MV-4-11 (cell line): Measurements from ENCODE around the gene AGAP1.
"Not testable (repeated sequence)": the region's sequence is repeated elsewhere in the genome, so short reads cannot be mapped to it uniquely, and the experiment has no call there.

Experiments used
- DNase-seq: peaks from one replicate; lab custom pipeline; 2025; lab: John Stamatoyannopoulos, UW

Gene AGAP1

DNA sequence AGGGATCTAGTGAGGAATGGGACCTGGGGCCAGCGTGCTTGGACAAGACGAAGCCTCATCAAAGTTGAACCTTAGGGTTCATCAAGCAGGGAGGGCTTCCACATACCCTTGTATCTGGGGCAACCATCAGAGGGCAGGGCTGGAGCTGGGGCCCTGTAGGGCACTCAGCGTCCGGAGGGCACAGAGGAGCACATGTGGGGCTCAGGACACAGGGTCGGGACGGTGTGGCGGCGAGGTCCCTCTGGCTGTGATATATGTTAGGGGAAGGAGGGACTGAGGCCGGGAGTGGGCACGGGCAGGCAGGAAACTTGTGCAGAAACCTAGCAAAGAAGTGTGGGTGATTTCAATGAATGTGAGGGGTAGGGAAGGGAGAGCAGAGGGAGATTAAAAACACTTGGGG is 244.0 kb downstream of the AGAP1 start:
- DNase-seq: no peak

DNA sequence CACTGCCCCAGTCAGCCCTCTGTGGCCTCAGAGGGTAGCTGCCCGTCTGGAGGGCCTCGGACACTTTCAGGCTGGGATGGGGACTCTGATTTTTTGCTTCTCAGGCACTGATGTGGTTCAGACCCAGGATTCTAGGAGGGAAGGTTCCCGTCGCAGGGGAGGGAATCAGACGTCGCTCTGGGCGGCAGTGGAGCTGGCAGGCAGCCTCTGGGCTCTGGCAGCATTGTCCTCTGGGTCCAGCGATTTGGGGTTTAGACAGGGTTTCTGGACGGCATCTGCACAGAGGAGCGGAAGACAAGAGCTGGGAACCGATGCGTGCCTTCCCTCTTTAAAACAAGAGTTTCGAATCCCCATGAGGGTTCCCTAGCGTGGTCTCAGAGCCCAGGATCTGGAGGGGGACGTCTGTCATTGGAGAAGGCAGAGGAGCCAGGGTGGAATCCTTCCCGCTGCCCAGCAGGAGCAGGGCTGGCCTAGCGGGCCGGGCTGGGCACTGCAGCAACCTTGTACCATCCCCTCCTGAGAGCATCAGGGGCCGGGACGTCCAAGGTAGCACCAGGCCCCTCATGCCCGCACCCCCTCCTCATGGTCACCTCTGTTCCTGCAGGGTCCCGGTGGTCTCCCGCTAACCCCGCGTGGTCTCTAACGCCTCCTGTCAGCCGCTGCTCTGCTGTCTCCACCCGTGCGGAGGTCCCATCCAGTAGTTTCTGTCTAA is 246.0 kb downstream of the AGAP1 start:
- no peak for DNase-seq

DNA sequence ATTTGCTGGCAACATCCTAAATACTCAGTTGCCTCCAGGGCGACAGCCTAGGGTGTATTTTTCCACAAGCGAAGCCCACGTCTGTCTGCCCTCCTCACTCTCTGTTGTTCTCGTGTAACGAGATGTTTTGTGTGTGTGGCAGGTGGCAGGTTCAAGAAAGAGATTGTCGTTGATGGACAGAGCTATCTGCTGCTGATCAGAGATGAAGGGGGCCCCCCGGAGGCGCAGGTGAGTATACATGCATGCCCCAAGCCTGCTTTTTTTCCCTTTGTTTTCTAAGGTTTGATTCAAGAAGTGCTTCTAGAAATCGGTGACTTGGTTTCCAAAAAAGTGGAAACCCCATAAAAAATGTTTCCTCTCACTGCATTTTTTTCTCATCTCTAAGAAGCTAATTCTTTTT is 247.0 kb downstream of the AGAP1 start:
- no peak for DNase-seq

DNA sequence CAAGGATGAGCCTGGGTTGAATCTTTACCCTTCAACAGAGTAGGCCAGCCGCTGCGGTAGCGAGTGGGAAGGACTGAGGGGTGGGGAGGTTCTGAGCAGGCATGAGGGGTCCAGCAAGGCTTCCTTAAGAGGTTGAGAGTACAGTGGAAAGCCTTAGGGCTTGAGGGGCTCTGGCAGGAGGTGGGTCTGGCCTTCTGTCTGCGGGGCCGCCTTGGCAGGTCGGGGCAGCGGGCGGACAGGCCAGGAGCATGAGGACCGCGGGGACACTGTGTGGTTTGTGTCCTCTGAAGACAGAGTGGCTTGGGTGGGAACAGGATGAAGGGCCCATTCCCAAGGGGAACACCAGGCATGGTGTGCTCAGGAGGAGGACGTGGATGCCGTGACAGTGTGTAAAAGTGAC is 250.3 kb downstream of the AGAP1 start:
- no peak for DNase-seq

DNA sequence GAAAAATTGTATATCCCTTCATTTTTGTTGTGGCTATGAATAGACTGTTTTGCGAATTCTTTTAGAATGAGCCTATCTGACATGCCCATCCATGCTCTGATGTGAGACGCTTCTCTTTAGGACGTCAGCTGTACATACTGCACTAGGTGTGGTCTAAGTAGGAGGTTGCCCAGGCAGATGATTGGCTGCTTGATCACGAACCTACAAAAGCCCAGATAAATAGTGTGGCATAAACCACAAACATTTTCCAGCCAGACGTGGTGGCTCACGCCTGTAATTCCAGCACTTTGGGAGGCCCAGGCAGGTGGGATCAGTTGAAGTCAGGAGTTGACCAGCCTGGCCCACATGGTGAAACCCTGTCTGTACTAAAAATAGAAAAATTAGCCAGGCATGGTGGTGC is 251.8 kb downstream of the AGAP1 start:
- DNase-seq: no peak

DNA sequence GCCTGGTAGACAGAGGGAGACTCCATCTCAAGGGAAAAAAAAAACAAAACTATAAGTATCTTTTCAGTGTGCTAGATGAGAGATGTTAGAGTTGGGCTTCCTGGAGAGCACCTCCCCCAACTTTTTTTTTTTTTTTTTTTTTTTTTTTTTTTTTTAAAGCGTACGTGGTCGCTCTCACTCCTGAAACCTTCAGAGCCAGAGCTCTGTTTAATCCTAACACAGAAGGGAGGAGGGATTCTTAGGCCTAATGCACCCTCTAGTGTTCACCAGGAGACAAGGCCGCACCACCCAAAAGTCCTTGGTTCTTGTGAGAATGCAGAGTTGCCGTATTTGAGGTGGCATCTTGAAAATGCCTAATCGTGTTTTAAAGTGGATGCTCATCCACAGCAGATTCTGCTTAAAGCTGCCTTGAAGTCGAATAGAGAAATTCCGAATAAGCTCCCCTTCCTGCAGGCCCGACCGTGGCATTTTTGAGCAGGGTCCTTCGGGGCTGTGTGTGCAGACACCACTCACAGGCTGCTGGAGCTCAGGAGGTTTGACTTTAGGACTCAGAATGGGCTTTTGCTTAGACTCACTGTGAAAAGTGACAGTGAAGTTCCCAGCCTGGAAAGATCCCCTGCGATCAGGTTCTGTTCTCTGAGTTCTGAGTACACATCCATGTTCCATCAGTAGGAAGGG is 252.6 kb downstream of the AGAP1 start:
- peak; percentile 32 for DNase-seq

DNA sequence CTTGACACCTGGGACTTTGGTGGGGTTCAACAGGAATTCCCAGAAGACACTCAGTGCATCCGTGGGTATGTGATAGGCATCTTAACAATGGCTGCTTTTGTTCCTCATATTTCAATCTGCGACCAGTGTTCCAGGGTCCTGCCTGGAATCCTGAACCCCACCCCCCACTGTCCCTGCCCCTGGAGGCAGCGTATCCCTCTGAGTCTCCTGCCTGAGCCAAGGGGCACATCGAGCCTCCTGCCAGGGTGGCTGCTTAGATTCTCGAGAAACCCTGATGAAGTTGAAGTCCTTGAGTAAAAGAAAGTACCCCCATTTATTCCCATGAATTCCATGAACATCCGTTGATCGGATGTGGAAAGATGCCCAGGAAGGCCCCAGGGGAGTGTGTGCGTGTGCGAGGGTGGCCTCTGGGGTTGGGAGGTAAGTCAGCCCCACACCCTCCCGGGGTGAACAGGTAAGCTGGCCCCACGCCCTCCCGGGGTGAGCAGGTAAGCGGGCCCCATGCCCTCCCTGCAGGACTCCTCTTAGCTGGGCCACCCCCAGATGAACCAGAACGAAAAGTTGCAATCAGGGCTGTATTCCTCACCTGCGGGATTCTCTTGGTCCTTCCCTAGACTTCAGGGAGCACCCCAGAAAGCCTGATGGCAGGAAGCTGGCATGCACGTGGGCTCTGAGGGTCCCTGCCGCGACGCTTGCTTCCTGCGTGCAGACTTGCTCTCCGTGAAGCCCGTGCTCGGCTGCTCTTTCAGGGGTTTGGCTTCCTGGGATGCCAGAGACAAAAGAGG is 253.3 kb downstream of the AGAP1 start:
- DNase-seq: no peak

DNA sequence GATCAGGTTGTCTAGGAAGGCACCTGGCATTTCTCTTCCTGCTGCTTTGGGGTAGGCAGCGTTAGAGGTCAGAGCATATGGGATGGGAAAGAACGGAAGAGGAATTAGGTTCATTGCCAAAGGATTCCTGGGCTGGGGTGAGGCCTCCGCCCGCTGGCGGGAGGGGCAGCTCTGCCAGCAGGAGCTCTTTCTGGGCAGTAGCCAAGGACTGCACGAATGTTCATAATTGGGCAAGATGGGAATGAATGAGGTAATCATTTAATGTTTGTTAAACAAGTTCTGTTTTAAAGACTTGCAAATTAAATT is 253.9 kb downstream of the AGAP1 start:
- DNase-seq: no peak

DNA sequence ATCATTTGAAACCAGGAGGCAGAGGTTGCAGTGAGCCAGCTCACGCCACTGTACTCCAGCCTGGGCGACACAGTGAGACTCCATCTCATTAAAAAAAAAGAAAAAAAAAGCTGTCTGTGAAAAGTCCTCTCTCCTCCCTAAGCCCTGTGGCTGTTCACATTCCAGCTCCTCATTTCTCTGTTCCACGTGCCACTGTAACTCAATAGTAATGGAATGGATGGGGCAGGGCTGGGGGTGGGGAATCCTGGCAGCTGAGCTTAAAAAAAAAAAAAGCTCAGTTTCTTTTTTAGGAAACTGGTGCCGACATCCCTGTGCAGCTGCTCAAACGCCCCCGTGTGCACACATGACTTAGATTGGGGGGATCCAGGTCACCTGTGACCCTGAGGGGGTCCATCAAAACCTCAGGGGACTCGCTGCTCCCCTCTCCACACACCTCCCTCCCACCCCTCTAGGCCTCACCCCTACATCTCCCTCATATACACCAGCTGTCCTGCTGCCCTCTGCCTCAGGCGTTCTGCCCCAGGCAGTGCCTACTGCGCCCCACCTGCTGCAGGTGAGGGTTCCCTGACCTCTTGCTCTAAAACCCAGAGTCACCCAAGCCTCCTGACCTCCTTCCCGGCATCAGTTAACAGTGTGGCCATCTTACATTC is 255.4 kb downstream of the AGAP1 start:
- DNase-seq: no peak

DNA sequence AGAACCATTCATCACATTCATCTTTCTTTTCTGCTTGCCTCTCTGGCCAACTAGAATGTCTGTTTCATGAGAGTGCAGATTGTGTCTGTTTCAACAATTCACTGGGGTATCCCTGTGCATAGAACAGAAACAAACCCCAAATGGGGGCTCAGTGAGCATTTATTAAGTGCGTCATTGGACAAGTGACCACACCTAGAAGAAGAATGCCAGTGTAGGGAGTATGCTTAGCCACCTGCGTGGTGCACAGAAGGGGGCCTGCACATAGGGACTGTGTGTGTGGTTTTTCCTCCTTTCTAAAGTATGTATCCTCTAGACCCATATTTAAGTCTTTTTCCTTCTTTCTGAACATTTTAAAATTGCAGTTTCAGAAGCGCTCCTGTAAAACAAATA is 255.9 kb downstream of the AGAP1 start:
- no peak for DNase-seq

DNA sequence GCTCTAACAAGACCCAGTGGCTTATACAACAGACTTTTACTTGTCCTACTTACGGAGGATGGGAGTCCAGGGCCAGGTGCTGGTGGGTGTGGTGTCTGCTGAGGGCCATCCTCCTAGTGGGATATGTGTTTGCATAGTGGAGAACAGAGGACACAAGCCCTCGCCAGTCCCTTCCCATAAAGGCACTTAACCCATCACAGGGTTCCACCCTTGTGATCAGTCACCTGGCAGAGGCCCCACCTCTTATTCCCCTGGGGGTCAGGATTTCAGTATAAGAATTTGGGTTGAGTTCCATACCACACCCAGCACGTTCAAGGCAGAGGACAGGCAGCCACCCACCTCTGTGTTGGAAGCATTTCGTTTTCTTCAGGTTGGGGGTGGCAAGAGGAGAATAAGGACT is 259.0 kb downstream of the AGAP1 start:
- no peak for DNase-seq

DNA sequence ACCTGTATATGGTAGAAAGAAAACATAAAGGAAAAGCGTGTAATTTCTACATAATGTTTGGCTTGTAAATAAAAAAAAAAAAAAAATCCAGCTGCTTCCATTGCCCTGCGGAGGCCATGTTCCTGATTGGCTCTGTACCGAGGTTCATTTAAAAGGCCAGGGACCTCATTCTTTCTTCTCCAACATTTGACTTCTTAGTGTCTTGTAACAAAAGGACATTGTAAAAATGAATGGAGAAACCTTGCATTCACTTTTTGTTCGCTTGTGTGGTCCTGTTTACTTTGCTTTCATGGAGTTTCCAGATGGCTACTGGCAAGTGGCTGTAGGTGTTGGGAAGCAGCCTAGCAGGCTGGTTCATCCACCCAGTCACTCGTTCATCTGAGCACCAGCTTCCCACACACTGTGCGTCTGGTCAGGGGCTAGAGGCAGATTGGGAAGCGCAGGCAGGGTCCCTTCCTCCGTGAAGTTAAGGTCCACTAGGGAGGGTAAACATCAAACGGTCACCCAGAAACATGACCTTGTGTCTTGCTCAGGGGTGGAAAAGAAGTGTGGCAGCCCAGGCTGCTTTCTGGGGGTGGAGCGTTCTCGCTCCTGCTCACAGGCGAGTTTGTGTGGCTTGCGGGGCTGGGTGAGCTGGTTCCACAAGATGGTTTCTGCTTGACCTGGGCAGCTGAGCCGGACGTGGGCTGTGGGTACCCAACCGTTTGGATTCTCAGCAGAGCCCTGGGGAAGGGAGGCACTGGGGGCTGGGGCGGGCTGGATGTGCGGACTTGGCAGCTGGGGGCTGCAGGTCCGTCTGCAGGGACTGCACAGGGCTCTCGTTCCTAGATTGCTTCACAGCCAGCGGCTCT is 260.7 kb downstream of the AGAP1 start:
- DNase-seq: no peak

DNA sequence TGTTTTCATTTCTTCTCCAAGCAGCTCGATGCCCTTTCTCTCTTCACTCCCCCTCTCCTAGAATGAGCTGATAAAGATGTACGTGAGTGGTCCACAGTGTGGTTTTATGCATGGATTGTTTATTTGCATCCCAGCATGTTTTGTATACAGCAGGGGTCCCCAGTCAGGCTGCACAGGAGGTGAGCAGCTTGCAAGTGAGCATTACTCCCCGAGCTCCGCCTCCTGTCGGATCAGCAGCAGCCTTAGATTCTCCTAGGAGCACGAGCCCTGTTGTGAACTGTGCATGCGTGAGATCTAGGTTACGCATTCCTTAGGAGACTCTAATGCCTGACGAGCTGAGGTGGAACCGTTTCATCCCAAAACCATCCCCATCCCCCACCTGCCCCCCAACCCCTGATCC is 262.6 kb downstream of the AGAP1 start:
- DNase-seq: no peak

DNA sequence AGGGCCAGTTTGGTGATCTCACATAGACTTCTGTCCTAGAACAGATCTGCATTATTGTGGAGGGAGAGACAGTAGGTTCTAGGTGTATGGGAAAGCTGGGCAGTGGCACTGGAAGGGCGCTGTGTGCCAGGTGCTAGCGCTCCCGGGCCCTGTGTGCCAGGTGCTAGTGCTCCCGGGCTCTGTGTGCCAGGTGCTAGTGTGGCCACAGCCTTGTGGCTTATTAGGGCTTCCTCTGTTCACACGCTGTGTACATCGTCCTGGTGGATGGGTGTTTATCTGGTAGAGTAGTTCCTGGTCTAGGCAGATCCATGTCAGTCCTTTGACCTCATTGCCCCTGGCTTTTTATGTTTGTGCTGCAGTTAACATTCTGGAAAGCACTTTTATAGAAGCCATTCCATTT is 263.4 kb downstream of the AGAP1 start:
- no peak for DNase-seq

DNA sequence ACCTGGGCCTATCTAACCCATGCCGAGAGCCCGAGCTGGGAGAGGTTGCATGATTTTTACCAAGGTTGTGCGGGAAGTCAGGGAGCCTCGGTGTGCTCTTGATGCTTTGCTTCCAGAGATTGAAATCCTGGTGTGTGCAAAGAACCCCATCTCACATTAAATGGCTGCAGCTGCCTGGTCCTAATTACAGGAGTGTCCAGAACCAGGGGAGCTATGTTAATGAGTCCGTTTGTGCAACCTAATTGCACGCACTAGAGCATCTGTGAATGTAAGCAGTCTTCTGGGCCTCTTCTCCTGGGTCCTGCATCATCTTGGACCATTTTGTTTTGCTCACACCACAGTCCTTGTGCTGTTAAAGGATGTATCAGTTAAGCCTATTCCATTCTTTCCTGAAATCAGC is 263.8 kb downstream of the AGAP1 start:
- no peak for DNase-seq

DNA sequence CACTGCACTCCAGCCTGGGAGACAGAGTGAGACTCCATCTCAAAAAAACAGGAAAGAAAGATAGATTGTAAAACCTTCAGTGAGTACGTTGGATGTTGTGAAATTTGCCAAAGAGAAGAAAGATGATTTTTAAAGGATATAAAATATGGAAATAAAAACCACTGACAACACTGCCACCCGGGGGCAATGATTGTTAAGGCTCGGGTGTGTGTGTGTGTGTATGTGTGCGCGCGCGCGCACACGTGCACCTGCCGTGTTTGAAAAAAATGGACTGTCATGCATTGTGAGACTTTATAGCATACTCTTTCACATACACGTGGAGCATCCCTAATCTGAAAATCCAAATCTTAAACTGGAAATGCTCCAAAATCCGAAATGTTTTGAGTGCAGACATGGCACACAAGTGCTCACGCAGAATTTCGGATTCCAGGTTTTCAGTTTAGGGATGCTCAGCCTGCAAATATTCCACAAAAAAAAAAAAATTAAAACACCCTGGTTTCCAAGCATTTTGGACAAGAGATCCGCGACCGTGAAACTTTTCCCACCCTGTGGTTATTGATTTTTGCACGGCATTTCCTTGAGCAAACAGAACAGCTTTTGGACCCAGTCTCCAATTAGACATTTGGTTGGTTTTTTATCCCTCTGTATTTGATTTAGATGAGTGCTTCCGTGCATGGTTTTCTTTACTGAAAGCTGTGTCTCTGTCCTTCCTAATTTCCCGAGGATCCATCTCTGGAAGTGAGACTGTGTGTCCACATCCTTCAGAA is 269.2 kb downstream of the AGAP1 start:
- DNase-seq: no peak

DNA sequence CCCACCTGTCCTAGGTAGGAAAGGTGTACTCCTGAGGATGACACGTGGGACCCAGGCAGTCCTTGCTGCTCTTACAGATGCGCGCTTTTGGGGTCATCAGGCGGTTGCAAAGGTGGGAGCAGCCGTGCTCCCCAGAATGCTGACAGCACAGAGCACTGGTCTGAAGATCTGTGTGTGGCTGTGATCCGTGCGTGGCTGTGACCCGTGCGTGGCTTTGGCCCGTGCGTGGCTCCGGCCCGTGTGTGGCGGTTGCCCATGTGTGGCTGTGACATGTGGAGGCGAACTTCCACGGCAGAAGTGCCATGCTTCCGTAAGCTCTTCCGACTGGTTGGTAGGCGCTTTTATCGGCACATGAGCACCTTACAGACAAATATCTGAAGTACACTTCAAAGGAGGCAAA is 270.0 kb downstream of the AGAP1 start:
- DNase-seq: no peak

DNA sequence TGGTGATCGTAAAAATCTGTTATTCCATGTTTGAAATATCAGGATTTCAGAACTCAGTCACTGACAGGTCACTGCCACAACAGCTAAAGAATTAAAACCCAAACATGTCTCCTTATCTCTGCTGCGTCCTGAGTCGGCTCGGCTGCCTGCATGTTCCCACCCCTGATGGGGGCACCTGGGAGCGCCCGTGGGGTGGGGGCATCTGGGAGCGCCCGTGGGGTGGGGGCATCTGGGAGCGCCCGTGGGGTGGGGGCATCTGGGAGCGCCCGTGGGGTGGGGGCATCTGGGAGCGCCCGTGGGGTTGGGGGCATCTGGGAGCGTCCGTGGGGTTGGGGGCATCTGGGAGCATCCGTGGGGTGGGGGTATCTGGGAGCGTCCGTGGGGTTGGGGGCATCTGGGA is 270.6 kb downstream of the AGAP1 start:
- not testable (repeated sequence) for DNase-seq

DNA sequence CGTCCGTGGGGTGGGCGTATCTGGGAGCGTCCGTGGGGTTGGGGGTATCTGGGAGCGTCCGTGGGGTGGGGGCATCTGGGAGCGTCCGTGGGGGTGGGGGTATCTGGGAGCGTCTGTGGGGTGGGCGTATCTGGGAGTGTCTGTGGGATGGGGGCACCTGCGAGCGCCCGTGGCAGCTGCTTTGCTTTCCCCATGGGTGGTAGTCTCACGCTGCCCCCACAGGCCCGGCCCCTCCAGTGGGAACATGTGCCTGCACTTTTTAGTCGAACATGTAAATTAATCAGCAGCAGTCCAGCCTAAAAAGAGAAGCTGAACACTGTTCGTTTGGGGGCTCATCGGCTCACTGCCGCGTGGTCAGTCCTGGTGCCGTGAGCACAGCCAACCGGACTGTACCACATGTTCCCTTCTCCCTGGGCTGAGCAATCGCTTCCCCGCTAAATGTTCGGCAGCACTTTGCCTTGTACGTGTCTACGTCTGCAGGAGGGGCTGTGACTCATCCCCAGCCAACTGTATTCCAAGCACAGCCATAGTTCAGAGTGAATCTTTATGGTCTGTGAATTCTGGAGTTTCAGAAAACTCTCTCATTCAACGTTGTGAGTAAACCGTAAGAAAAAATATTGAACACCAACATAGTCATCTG is 271.5 kb downstream of the AGAP1 start:
- no peak for DNase-seq

DNA sequence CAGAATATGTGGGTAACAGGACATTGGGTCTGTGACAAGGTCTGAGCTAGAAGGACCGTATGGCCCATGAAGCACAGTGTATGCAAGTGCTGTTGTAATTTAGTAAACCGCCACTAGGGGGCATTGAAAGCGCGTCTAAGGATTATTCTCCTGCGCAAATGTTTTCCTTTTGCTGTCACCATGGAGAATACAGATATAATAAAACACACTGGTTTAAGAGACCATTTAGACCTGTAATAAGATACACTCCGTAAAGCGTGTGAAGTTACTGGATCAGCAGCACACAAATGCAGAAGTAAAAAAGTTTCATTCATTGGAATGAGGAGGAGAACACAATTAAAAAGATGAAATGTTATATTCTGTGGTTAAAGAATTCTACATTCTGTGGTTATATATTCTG is 272.4 kb downstream of the AGAP1 start:
- DNase-seq: peak; percentile 33

DNA sequence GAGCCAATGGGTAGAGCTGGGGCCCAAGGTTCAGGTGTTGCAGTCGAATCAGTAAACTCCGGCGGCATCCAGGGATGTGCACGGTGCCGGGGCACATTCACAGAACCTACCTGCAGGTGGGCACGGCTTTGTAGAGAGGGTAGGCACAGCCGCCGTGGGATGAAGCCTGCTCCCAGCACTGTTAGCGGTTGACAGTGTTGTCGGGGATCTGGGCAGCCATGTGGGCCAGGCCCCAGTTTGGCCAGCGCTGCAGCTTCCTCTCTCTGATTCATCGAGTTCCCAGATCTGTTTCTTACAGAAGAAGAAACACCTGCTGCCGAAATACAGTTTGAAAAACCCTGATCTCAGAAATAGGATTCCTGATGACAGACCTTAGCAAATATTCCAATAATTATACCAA is 274.8 kb downstream of the AGAP1 start:
- DNase-seq: no peak
